SK-N-SH (cell line): ENCODE measurements around the gene STX1B.

ENCODE experiments used
- CHD2 ChIP-seq: fragments of 150-350 bp; IDR thresholded peaks from 2 replicates; pipeline ENCODE4 v1.6.1; 2018; ENCODE audit warnings: low read length; ENCODE audit not compliant: partially characterized antibody
- CTCF ChIP-seq: fragments of 200-600 bp; sonication (generic); IDR thresholded peaks from 2 replicates; pipeline ENCODE4 v1.6.1; 2017; ENCODE audit warnings: antibody characterized with exemption, mild to moderate bottlenecking, moderate library complexity
- ELF1 ChIP-seq: IDR thresholded peaks from 2 replicates; pipeline ENCODE4 v1.4.0; 2012
- EP300 ChIP-seq, 2 experiments: IDR thresholded peaks; 2 replicates each; pipeline versions ENCODE4 v1.4.0 to v1.6.1; 2012; ENCODE audit warnings: borderline replicate concordance in 1 of 2, low read depth in 1 of 2, low read length in 1 of 2
- EZH2phosphoT487 ChIP-seq: fragments of 200-600 bp; sonication (generic); IDR thresholded peaks from 2 replicates; pipeline ENCODE4 v1.6.1; 2017; ENCODE audit warnings: low read depth, mixed run types, mild to moderate bottlenecking, antibody characterized with exemption, moderate library complexity, borderline replicate concordance
- FOXM1 ChIP-seq: IDR thresholded peaks from 2 replicates; pipeline ENCODE4 v1.4.0; 2012; ENCODE audit warnings: low read depth, mild to moderate bottlenecking
- GABPA ChIP-seq: IDR thresholded peaks from 2 replicates; pipeline ENCODE4 v1.4.0; 2012; ENCODE audit warnings: low read depth, mild to moderate bottlenecking
- JUND ChIP-seq: IDR thresholded peaks from 2 replicates; pipeline ENCODE4 v1.4.0; 2012
- MAX ChIP-seq: IDR thresholded peaks from 2 replicates; pipeline ENCODE4 v1.4.0; 2012; ENCODE audit warnings: low read depth
- REST ChIP-seq: IDR thresholded peaks from 2 replicates; pipeline ENCODE4 v1.6.1; 2012; ENCODE audit warnings: mild to moderate bottlenecking, low read depth, low read length, moderate library complexity
- SIN3A ChIP-seq: IDR thresholded peaks from 2 replicates; pipeline ENCODE4 v1.6.1; 2012; ENCODE audit warnings: low read depth, mild to moderate bottlenecking, low read length, moderate library complexity, borderline replicate concordance
- SMC3 ChIP-seq: IDR thresholded peaks from 2 replicates; pipeline ENCODE4 v1.6.1; 2012; ENCODE audit warnings: low read depth, low read length, improper control_type of control experiment
- TAF1 ChIP-seq: IDR thresholded peaks from 2 replicates; pipeline ENCODE4 v1.6.1; 2012; ENCODE audit warnings: low read depth, mild to moderate bottlenecking, low read length, moderate library complexity, borderline replicate concordance

- TF ChIP-seq EZH2phosphoT487: no peak
- no peak for TF ChIP-seq JUND
- TF ChIP-seq TAF1: 0 out of 2 replicates have a peak, but pooled peaks have one; percentile 14
- no peak for TF ChIP-seq MAX
- no peak for TF ChIP-seq REST
- TF ChIP-seq CTCF: no peak
- TF ChIP-seq SIN3A: no peak
- TF ChIP-seq ELF1: no peak
- no peak for TF ChIP-seq CHD2
- TF ChIP-seq EP300 (IDR thresholded peaks at IDR 0.05; ENCODE audit: borderline replicate concordance in 1 of 2, low read depth in 1 of 2, low read length in 1 of 2): no peak
- no peak for TF ChIP-seq SMC3
- TF ChIP-seq FOXM1: no peak
- no peak for TF ChIP-seq GABPA
These were observed 13.3 kb downstream of the STX1B start for GRCh38 chr16:30996985-30997724.
